IMR-90 (cell line): ENCODE measurements around the gene CYGB. TPM values are rescaled to one million over a fixed set of nuclear protein-coding genes. Genes with fewer than 3 reads are reported as not detected.

Experiments
- ATAC-seq: fragments of 200-7000 bp; cut with Tn5 transposase; 2 replicates; pipeline ENCODE4 v1.9.1; 2020; ENCODE audit warnings: low read depth, mild to moderate bottlenecking, moderate library complexity
- BruUV-seq: library from RNA; stranded (reverse); fragments of 400-500 nt; replicated peaks from 2 replicates; lab custom pipeline; 2021; lab: Mats Ljungman, UMichigan
- CTCF ChIA-PET: fragments of 300-600 bp; formaldehyde crosslinking; extraction: SDS; loops from one replicate; lab custom pipeline; 2021; ENCODE audit warnings: antibody characterized with exemption; lab: Yijun Ruan, JAX
- POLR2A ChIA-PET: fragments of 300-600 bp; sonication (Branson Sonifier 250); formaldehyde crosslinking; loops from one replicate; lab custom pipeline; 2022; ENCODE audit warnings: antibody characterized with exemption; ENCODE audit not compliant: unreplicated experiment; lab: Charles Lee
- DNase-seq: peaks from one replicate; pipeline ENCODE4 v3.0.0; 2013
- H2AFZ ChIP-seq: replicated peaks from 2 replicates; pipeline ENCODE3; 2013; ENCODE audit warnings: low read length, mild to moderate bottlenecking; ENCODE audit not compliant: poor library complexity
- H2AK5ac ChIP-seq: 2 replicates; pipeline ENCODE4 v1.6.1; 2013; ENCODE audit warnings: low read depth, low read length, inconsistent platforms
- H2AK9ac ChIP-seq: replicated peaks from 2 replicates; pipeline ENCODE3; 2013; ENCODE audit warnings: mild to moderate bottlenecking, low read depth, low read length, moderate library complexity; ENCODE audit not compliant: poor library complexity
- H2BK120ac ChIP-seq: 2 replicates; pipeline ENCODE4 v1.6.1; 2013; ENCODE audit warnings: low read depth, low read length, inconsistent platforms
- H2BK15ac ChIP-seq: 3 replicates; pipeline ENCODE4 v1.6.1; 2013; ENCODE audit warnings: low read depth, low read length, inconsistent platforms
- H2BK20ac ChIP-seq: 2 replicates; pipeline ENCODE4 v1.6.1; 2013; ENCODE audit warnings: low read depth, mild to moderate bottlenecking, inconsistent platforms, low read length, moderate library complexity
- H2BK5ac ChIP-seq: 2 replicates; pipeline ENCODE4 v1.6.1; 2013; ENCODE audit warnings: mild to moderate bottlenecking, low read depth, low read length, inconsistent platforms; ENCODE audit not compliant: poor library complexity, severe bottlenecking
- H3K14ac ChIP-seq: replicated peaks from 2 replicates; pipeline ENCODE4 v1.6.1; 2013; ENCODE audit warnings: low read depth, low read length, inconsistent platforms
- H3K18ac ChIP-seq: 2 replicates; pipeline ENCODE4 v1.6.1; 2013; ENCODE audit warnings: low read depth, low read length, control low read depth
- H3K23ac ChIP-seq: 2 replicates; pipeline ENCODE4 v1.6.1; 2013; ENCODE audit warnings: low read depth, low read length, inconsistent platforms
- H3K27ac ChIP-seq: 2 replicates; pipeline ENCODE4 v1.5.1; 2013; ENCODE audit warnings: mild to moderate bottlenecking, control low read depth, low read length; ENCODE audit not compliant: insufficient read depth
- H3K27me3 ChIP-seq: 2 replicates; pipeline ENCODE4 v1.6.1; 2013; ENCODE audit warnings: low read length; ENCODE audit not compliant: control insufficient read depth, insufficient read depth
- H3K36me3 ChIP-seq: 2 replicates; pipeline ENCODE4 v1.6.1; 2013; ENCODE audit warnings: low read length, mixed read lengths; ENCODE audit not compliant: control insufficient read depth, insufficient read depth
- H3K4ac ChIP-seq: 2 replicates; pipeline ENCODE4 v1.6.1; 2013; ENCODE audit warnings: low read depth, low read length, inconsistent platforms
- H3K4me1 ChIP-seq: 2 replicates; pipeline ENCODE4 v1.6.1; 2013; ENCODE audit warnings: low read length, mixed read lengths; ENCODE audit not compliant: control insufficient read depth, insufficient read depth
- H3K4me2 ChIP-seq: 2 replicates; pipeline ENCODE4 v1.6.1; 2013; ENCODE audit warnings: low read depth, mild to moderate bottlenecking, control low read depth, low read length, moderate library complexity
- H3K4me3 ChIP-seq: 2 replicates; pipeline ENCODE4 v1.5.1; 2013; ENCODE audit warnings: low read depth, mild to moderate bottlenecking, control low read depth, low read length, moderate library complexity; ENCODE audit not compliant: insufficient read depth
- H3K56ac ChIP-seq: 2 replicates; pipeline ENCODE4 v1.6.1; 2013; ENCODE audit warnings: low read length, inconsistent platforms; ENCODE audit not compliant: insufficient read depth; ENCODE audit errors: extremely low read depth
- H3K79me1 ChIP-seq, 2 experiments: 2 replicates each; pipeline ENCODE4 v1.6.1; 2013; ENCODE audit warnings: low read length in 2 of 2, inconsistent platforms in 1 of 2, low read depth in 1 of 2
- H3K9ac ChIP-seq: 2 replicates; pipeline ENCODE4 v1.6.1; 2013; ENCODE audit warnings: low read depth, low read length, control low read depth
- H3K9me1 ChIP-seq: 2 replicates; pipeline ENCODE4 v1.6.1; 2013; ENCODE audit warnings: low read length, inconsistent platforms; ENCODE audit not compliant: insufficient read depth
- H3K9me3 ChIP-seq: 2 replicates; pipeline ENCODE4 v1.6.1; 2013; ENCODE audit warnings: low read length; ENCODE audit not compliant: control insufficient read depth, insufficient read depth
- H4K20me1 ChIP-seq: 2 replicates; pipeline ENCODE4 v1.6.1; 2013; ENCODE audit warnings: low read length, inconsistent platforms; ENCODE audit not compliant: insufficient read depth
- H4K5ac ChIP-seq: 2 replicates; pipeline ENCODE4 v1.6.1; 2013; ENCODE audit warnings: mild to moderate bottlenecking, low read depth, low read length, control low read depth
- H4K8ac ChIP-seq, 2 experiments: 2 replicates each; pipeline ENCODE4 v1.6.1; 2013; ENCODE audit warnings: low read depth in 2 of 2, low read length in 2 of 2, control low read depth in 1 of 2, inconsistent platforms in 1 of 2
- H4K91ac ChIP-seq: 2 replicates; pipeline ENCODE4 v1.6.1; 2013; ENCODE audit warnings: low read depth, low read length, inconsistent platforms; ENCODE audit not compliant: insufficient read depth
- CHD1 ChIP-seq: IDR thresholded peaks from 2 replicates; pipeline ENCODE4 v1.6.1; 2012; ENCODE audit warnings: low read depth, low read length, improper control_type of control experiment
- FOS ChIP-seq: fragments of 150-350 bp; IDR thresholded peaks from 2 replicates; pipeline ENCODE4 v1.6.1; 2016; ENCODE audit warnings: low read depth, low read length
- NFE2L2 ChIP-seq: fragments of 150-350 bp; IDR thresholded peaks from 2 replicates; pipeline ENCODE4 v1.6.1; 2016; ENCODE audit warnings: low read depth, mild to moderate bottlenecking, low read length
- POLR2A ChIP-seq: IDR thresholded peaks from 2 replicates; pipeline ENCODE4 v1.6.1; 2012; ENCODE audit warnings: mild to moderate bottlenecking, low read depth, low read length
- WGBS, 2 experiments: methylation state at CpG; one replicate each; pipeline versions ENCODE4 v1.1.5 to v1.1.7; 2013; ENCODE audit warnings: missing lambda C conversion rate in 2 of 2; ENCODE audit not compliant: insufficient read length in 1 of 2; ENCODE audit errors: extremely low coverage in 2 of 2; 5-methylcytosine and 5-hydroxymethylcytosine counted together
- dilution Hi-C: fragments of 300-500 bp; cut with HindIII; formaldehyde crosslinking; loops from one replicate; pipeline ENCODE4 v1.14.3; 2018; ENCODE audit warnings: low sequenced_read_pairs; ENCODE audit not compliant: unreplicated experiment
- in situ Hi-C: fragments of 300-500 bp; cut with MboI; formaldehyde crosslinking; loops from 3 replicates; pipeline ENCODE4 v1.14.3; 2019; ENCODE audit warnings: low sequenced_read_pairs, inconsistent platforms, mixed read lengths
- intact Hi-C: fragments of 100-400 bp; cut with micrococcal nuclease; formaldehyde crosslinking; loops from 2 replicates; pipeline ENCODE4 v1.10.0; 2022
- polyA plus RNA-seq, 3 experiments: library from polyadenylated mRNA; depleted of rRNA; stranded (reverse); fragments of >200 nt; gene quantifications; 2 replicates each; pipeline ENCODE4 v1.2.3, GENCODE V29; 2012; ENCODE audit warnings: low replicate concordance in 1 of 3
- total RNA-seq: library from RNA; depleted of rRNA; stranded (reverse); fragments of >200 nt; gene quantifications from 2 replicates; pipeline ENCODE4 v1.2.3, GENCODE V29; 2012

CYGB gene
- total and polyA plus RNA-seq, 2 of the 4 experiments (the other 2 are of a cell fraction), result 1.3 to 2.9 TPM

DNA sequence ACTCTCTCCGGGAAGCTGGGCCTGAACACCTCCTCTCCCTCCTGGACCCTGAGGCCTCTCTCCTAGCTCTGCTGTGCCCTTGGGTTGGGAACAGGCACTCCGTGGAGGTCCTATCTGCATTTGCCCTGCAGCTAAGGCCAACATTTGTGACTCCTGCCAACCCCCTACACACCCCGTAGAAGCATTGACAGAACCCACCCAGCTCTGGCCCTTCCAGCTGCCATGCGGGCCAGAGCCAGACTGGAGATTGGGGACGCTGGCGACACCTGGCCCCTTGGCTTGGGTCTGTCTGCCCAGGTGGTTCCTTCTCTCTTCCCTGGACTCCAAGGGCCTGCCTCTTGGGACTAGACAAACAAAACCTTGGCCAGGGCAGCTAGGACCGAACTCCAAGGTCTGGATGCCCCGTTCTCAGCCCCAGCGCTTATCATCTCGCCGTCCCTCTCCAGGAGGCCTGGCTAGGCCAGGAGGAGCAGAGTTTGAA, 35.6 kb downstream of the CYGB start:
- 66% methylated on average over 3 of the region's 11 CpGs; no CpG with 5 or more reads in 1 of the 2 experiments for WGBS, 2 experiments

More for the DNA sequence above, 35.6 kb downstream of the CYGB start:
- BruUV-seq, result no TSS peak
- Histone ChIP-seq H4K8ac (peak overlapping the region; percentile 93 to 96), H3K4ac (peak overlapping the region; percentile 85), H2AK9ac (peak overlapping the region; percentile 94), H4K91ac (peak overlapping the region; percentile 69; the same call in 1 of the 2 replicates), H3K36me3 (no peaks in the 10 kb centered on the region), H4K5ac (peak overlapping the region; percentile 100), H3K23ac (peak overlapping the region; percentile 89), H2AFZ (peak overlapping the region; percentile 92), H3K4me3 (peak overlapping the region; percentile 82), H3K4me2 (peak overlapping the region; percentile 97), H2AK5ac (peak overlapping the region; percentile 81), H3K56ac (no peak overlapping the region), H3K18ac (peak overlapping the region; percentile 86), H2BK120ac (peak overlapping the region; percentile 80), H4K20me1 (no peaks in the 10 kb centered on the region), H3K4me1 (peaks cover 29% of the 10 kb centered on the region), H3K27me3 (peaks cover 3% of the 10 kb centered on the region; the same call in 1 of the 2 replicates), H2BK20ac (peak overlapping the region; percentile 32; the same call in 1 of the 2 replicates), H2BK5ac (peak overlapping the region; percentile 25), H3K14ac (peak overlapping the region; percentile 96), H3K27ac (peak overlapping the region; percentile 26), H3K9me3 (no peaks in the 10 kb centered on the region), H3K9me1 (peaks cover 16% of the 10 kb centered on the region), H3K9ac (peak overlapping the region; percentile 73), H3K79me1 (peaks cover 4 to 30% of the 10 kb centered on the region in 2 experiments; a peak in 3 of 4 replicates), H2BK15ac (peak overlapping the region; percentile 80; the same call in 1 of the 3 replicates)
- ChIA-PET POLR2A (no interaction called here), CTCF (interaction anchor here (1.6 kb wide), 1 partner anchor 117 kb away, joined by 4 read pairs; no protein-coding TSS in a partner anchor)
- in situ Hi-C loops, result loop anchor here (10.0 kb wide), 2 partner anchors 97 to 197 kb away; partner anchors contain the start of gene QRICH2
- intact Hi-C loops, result no loop called here
- ATAC-seq (no peak), DNase-seq (no peak)
- TF ChIP-seq POLR2A (0 out of 2 replicates have a peak, but pooled peaks have one; percentile 4), CHD1 (no peak), FOS (no peak), NFE2L2 (no peak)
- dilution Hi-C loops, result no loop called here
